ENCODE results near the gene FARSA.
"Not testable (repeated sequence)": the region's sequence is repeated elsewhere in the genome, so short reads cannot be mapped to it uniquely, and the experiment has no call there.

FARSA gene

DNA sequence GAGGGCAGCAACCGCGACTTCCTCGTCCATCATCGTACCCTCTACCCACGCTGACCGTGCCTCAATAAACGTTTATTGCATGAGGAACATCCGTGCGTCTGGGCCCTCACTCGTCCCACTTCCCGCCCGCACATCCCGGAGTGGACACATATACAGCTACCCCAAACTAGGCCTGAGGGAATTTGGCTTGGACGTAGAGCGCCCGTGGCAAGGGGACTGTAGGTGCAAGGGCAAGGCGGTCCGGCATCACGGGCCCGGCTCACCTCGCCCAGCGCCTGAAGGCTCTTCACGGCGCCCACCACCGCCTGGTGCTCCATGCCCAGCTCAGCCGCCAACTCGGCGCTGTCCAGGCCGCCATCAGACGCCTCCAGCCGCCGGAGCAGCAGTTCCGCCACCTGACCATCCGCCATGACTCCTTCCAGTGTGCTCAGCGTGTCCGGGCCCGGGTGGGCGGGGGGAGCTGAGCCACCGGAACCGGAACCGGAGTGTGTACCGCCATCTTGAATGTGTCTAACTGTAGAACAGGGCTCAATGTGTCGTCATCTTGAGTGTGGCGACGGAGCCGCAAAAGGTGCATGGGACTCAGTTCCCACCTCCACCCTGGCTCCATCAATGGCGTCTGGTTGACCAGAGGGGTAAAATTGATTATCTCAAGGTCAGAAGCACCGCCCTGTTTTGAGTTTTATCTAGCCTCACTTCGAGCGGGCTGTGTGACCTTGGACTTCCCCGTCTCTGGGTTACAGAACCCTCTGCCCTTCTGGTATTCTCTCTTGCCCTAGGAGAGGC, at the start of gene FARSA:
Gene FARSA (minus strand): TSS at position 425 of the 786 bp plus-strand sequence. CDS start 15 bp downstream, at position 410.
- DNase-seq, result peak; percentile 90

DNA sequence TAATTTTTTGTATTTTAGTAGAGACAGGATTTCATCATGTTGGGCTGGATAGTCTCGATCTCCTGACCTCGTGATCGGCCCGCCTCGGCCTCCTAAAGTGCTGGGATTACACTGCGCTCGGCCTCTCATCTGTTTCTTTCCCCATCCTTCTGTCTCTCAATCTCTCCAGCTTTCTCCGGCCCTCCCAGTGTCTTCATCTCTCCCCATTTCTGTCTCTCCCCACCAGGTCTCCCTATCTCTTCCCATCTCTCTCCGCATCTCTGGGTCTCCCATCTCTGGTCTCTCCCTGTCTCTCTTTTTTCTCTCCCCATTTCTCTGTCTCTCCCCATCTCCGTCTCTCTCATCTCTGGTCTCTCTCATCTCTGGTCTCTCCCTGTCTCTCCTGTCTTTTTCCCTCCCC, 49.6 kb upstream of the FARSA start:
- DNase-seq, result no peak

DNA sequence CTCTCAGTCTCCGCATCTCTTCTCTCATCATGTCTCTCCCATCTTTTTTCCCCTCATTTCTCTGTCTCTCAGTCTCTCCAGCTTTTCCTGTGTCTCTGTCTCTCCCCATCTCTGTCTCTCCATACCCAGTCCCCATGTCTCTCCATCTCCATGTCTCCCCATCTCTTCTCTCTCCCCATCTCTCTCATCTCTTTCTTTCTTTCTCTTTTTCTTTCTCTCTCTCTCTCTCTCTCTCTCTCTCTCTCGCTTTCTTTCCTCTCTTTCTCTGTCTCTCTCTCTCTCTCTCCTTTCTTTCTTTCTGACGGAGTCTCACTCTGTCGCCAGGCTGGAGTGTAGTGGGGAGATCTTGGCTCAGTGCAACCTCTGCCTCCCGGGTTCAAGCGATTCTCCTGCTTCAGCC, 49.1 kb upstream of the FARSA start:
- no peak for DNase-seq

DNA sequence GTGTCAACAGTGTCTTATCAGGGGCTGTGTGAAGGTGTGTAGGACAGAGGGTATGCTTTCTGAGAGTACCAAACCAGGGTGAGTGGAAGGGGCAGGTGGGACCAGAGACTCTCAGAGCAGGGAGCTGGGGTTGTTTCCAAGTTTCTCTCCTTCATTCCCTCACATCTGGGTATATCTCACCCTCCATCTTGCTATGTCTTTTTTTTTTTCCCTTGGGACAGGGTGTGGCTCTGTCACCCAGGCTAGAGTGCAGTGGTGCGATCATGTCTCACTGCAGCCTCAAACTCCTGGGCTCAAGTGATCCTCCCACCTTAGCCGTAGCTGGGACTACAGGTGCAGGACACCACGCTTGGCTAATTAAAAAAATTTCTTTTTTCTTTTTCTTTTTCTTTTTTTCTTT, 46.5 kb upstream of the FARSA start:
- no peak for DNase-seq

DNA sequence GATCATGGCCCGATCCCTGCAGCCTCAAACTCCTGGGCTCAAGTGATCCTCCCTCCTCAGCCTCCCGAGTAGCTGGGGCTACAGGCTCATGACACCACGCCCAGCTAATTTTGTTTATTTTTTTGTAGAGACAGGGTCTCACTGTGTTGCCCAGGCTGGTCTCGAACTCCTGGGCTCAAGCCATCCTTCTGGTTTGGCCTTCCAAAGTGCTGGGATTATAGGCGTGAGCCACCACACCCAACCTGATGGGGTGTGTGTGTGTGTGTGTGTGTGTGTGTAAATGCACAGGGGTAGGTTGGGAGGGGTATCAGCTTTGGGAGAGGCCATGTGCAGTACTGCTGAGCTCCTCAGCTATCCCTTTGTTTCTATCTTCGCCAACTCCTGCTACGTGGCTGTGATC, 42.6 kb upstream of the FARSA start:
- not testable (repeated sequence) for DNase-seq

- no peak for DNase-seq
These were observed 41.8 kb upstream of the FARSA start for GRCh38 chr19:12975221-12975741.

DNA sequence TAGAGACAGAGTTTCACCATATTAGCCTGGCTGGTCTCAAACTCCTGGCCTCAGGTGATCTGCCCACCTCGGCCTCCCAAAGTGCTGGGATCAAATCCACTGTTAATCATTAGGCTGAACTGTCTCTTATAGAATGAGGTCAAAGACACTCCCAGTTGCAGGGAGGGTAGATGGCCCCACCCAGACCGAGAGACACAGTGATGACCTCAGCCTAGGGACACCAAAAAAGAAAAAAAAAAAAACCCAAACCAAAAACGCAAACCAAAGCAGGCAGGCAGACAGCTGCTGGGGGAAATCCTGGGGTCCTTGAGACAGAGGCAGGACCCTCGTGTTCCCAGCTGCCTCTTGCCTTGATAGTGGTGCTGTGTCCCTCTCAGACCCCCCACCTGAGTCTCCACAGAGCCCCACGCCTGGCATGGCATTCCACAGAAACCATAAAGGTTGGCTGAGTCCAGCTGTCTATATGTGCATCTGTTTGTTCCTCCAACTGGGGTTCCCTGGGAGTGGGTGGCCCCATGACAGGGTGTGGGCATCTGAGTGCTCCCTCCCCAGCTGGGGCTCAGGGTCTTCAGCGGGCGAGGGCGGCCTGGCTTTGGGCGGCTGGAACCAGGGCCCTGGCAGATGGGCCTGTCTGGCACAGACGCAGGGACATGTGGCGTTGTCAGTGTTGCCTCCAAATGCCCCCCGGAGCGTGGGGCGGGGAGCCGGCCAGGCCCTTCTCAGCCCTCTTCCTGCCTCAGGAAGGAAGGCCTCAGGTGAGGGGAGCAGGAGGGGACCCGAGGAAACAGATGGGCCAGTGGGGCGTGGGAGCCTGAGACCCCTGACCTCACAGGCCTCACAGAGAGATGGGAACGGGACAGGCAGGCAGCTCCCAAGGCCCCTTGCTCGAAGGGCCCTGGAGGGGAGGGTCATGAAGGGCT, 41.0 kb upstream of the FARSA start:
- DNase-seq, result no peak

DNA sequence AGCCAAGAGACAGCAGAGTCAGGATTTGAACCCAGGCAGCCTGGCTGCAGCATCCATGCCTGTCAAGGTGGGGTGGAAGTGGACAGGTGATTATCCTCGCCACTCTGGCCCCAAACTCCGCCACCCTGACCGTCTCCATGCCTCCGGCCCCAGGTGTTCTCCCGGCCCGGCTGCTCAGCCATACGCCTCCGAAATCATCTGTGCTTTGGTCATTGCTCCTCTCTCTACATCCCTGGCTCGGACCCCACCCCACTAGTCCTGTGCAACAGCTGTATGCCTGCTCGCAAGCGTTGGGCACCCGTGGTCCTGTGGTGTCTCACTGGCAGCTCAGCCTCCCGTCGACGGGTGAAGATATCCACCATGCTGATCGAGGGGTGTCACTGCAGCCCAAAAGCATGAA, 39.7 kb upstream of the FARSA start:
- DNase-seq, result no peak

- no peak for DNase-seq
These were observed 36.7 kb upstream of the FARSA start for GRCh38 chr19:12970070-12970820.

DNA sequence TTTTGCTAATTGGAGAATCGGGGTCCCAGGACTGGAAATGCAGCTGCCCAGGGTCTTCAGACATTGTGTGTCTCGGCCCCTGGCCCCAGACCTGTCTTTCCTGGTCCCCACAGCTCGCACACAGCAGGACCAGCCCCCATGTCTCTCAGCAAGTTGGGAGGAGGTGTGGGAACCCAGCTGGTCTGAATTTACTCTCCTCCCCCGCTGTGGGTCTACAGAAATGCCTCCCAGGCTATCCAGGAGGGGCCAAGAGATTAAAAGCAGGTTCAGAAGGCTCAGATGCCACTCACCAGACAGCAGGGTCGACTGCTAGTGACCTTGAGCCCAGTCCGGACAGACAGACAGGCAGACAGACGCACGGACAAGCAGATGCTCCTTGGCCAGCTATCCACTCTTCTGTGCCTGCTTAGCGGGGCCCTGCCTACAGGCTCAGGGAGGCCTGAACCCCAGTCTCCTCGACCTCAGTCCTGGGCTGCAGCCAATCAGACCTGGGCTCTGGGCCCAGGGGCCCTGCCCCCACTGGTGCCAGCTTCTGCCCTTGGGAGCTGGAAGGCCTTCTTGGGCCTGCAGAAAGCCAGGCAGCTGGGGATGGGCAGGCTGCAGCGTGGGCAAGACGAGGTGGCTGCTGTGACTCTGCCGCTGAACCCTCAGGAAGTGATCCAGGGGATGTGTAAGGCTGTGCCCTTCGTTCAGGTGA, 35.9 kb upstream of the FARSA start, which contains the start of gene DAND5:
Gene DAND5 (plus strand): TSS at position 285 of the 697 bp plus-strand sequence. CDS start 85 bp downstream, at position 370.
- no peak for DNase-seq

- DNase-seq, result no peak
These were observed 34.4 kb upstream of the FARSA start for GRCh38 chr19:12967907-12968306.

GRCh38 chr19:12965812-12966135, 32.3 kb upstream of the FARSA start:
- DNase-seq, result no peak

- peak; percentile 91 for DNase-seq
These were observed 31.7 kb upstream of the FARSA start for GRCh38 chr19:12965017-12965811.

GRCh38 chr19:12959481-12959880, 26.0 kb upstream of the FARSA start:
- no peak for DNase-seq

DNA sequence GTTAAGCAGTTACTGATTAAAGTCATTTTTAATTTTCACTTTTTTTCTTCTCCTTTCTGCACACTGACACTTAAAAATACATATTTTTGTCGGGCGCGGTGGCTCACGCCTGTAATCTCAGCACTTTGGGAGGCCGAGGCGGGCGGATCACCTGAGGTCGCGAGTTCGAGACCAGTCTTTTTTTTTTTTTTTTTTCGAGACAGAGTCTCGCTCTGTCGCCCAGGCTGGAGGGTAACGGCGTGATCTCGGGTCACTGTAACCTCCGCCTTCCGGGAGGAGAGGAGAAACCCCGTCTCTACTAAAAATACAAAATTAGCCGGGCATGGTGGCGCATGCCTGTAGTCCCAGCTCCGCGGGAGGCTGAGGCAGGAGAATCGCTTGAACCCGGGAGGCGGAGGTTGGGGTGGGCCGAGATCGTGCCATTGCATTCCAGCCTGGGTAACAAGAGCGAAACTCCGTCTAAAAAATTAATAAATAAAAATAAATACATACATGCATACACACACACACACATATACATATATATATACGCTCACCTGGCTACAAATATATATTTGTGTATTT, 24.0 kb upstream of the FARSA start:
- not testable (repeated sequence) for DNase-seq

DNA sequence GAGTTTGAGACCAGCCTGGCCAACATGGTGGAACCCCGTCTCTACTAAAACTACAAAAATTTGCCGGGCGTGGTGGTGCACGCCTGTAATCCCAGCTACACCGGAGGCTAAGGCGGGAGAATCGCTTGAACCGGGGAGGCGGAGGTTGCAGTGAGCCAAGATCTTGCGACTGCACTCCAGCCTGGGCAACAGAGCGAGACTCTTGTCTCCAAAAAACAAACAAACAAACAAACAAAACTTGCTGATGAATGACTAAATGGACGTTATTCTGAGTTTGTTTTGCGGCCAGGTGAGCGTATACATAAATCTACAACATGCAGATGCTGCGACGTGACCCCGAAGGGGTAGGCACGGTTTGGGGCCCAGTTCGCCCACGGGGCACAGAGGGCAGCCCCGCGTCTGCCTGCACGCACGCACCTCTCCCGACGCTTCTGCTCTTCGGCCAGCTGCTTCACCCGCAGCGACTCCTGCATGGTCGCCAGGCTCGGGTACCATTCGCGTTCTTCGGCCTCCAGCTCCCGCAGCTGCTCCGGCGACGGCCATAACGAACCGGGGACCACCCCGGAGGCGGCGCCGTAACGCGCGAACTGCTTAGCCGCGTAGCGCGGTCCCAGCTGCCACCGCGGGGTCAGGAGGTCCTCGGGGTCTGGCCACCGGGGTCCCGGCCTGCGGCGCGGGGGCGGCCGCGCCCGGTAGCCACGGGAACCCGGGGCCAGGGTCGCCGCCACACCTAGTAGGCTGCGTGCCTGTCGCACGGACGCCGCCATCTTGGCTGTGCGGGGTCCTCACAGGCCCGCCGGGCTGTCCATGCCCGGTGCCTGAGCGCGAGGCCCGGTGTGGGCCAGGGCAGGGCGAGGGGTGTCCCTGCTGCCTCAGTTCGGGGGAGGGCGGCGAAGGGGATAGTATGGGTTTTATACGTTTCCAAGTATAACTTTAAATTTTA, 23.2 kb upstream of the FARSA start, which contains the start of gene GADD45GIP1:
Gene GADD45GIP1 (minus strand): TSS at position 778 of the 943 bp plus-strand sequence. CDS start 11 bp downstream, at position 767.
- peak; percentile 90 for DNase-seq

DNA sequence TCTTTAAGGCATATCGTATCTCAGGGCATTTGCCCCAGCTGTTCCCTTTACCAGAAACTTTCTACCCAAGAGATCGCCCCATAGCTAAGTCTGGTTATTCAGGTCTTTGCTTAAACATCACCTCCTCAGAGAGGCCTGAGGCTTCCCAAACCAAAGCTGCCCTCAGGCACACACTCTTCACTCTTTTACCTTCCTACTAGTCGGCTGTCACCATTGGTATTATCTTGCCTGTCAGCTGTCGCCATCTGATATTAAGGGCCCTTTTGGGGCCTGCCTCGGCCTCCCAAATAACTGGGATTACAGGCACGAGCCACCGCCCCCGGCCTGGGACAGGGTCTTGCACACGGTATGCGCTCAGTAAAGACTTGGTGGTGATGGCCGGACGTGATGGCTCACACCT, 22.5 kb upstream of the FARSA start:
- DNase-seq, result no peak

GRCh38 chr19:12955575-12955974, 22.1 kb upstream of the FARSA start:
- not testable (repeated sequence) for DNase-seq

DNA sequence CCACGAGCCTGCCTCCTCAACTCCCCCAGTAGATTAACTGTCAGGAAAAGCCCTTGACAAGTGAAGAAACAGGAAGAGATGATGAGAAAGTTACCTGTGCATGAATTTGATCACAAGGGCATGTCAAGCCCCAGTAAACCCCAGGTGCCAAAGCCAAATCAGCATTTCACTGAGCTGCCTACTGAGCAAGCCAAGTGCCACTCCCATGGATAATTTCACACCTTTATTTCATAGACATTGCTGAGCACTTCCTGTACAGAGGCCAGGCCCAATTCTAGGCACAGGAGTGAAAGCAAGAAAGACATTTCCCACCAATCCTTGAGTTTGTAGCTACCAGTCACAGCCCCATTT, 21.1 kb upstream of the FARSA start:
- DNase-seq, result no peak

All from stimulated activated CD8-positive, alpha-beta memory T cell treated with anti-CD3 and anti-CD28 coated beads, Interleukin-4, amount 100 ng/mL, for 48 hours (primary cell).